NCI-H146 treated with DMSO at 0.1 percent for 48 hours (cell line): ENCODE results near the gene SLC6A9.

Experiments used
- DNase-seq: peaks from one replicate; lab custom pipeline; 2025; ENCODE audit not compliant: unreplicated experiment; lab: John Stamatoyannopoulos, UW

Gene SLC6A9

GRCh38 chr1:43949678-43950077, 81.6 kb downstream of the SLC6A9 start:
- DNase-seq: no peak

DNA sequence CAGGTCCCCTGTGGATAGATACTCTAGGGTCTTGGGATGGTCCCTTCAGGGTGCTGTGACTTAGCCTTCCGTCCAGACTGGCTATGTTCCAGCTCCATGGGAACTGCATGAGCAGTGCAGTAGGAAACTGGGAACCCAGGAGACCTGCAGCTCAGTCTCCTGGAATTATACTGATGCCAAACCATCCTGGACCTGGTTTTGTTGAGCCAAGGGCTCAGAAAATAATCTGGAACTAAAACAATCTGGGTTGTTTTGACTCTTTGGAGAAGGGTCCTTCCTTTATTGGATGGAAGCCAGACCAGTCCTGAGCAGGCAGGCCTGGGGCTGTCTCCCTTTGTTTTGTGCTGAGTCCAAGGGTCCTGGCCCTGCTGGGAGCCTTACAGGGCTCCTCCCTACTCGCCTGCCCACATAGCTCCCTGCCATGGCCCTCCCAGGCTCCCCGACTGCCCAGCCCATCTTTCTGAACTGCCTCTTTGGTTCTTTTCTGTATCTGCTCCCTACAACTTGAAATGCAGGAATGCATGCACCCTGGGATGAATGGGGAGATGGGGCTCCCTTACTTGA, 83.3 kb downstream of the SLC6A9 start:
- DNase-seq: no peak

DNA sequence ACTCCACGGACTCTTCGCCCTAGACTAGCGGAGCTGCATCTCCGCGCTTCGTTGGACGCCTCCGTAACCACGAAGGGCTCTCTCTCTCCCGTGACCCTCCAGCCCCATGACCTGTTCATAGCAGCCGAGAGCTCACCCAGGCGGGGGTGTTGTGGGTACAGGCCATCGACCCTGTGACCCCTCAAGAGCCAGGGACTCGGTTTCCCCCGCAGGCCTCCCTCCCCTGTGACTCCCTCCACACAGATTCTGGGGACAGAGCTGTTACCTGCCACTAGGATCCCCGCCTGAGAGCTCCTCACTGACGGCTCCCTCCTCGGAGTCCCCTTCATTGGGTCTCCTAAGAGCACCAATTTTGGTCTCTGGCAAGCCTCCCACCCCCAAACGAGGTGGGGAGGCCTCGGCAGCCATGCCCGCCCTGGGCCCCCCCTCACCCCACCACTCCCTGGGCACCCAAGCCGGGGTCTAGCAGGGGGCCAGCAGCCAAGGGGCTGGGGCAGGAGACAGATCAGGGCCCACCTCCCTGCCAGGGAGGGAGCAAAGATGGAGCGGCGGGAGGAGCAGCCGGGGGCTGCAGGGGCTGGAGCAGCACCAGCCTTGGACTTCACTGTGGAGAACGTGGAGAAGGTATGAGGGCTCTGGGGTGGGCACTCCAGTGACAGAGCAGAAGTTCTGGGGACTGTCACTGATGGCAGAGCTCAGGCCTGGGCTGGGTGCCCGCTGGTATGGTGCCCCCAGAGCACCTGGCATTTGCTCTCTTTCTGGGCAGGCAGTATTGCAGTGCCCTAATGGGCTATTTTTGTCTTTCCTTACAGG, 84.0 kb downstream of the SLC6A9 start:
- DNase-seq: no peak
